ENCODE data around the gene ZNF726.

The ZNF726 gene

DNA sequence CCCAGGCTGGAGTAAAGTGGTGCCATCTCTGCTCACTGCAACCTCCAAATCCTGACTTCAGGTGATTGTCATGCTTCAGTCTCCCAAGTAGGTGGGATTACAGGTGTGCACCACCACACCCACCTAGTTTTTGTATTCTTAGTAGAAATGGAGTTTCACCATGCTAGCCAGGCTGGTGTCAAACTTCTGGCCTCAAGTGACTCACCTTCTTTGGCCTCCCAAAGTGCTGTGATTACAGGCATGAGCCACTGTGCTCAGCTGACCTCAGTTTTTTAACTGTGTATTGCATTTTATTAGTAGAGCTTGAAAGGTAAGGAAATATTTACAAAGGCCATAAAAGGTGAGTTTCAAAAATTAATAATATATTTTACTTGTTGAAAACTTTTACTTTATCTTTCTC is 2.3 kb downstream of the ZNF726 start:
- no peak for TF ChIP-seq ARNTL (CRISPR knock-in tag; IDR thresholded peaks at IDR 0.05; ENCODE audit: borderline replicate concordance, low read depth)
- TF ChIP-seq, protein P1, sequence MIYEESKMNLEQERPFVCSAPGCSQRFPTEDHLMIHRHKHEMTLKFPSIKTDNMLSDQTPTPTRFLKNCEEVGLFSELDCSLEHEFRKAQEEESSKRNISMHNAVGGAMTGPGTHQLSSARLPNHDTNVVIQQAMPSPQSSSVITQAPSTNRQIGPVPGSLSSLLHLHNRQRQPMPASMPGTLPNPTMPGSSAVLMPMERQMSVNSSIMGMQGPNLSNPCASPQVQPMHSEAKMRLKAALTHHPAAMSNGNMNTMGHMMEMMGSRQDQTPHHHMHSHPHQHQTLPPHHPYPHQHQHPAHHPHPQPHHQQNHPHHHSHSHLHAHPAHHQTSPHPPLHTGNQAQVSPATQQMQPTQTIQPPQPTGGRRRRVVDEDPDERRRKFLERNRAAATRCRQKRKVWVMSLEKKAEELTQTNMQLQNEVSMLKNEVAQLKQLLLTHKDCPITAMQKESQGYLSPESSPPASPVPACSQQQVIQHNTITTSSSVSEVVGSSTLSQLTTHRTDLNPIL (CRISPR knock-in tag; IDR thresholded peaks at IDR 0.05; ENCODE audit: low read depth), result no peak
- TF ChIP-seq ESRRG (CRISPR knock-in tag; IDR thresholded peaks at IDR 0.05), result no peak
- TF ChIP-seq, protein P2, sequence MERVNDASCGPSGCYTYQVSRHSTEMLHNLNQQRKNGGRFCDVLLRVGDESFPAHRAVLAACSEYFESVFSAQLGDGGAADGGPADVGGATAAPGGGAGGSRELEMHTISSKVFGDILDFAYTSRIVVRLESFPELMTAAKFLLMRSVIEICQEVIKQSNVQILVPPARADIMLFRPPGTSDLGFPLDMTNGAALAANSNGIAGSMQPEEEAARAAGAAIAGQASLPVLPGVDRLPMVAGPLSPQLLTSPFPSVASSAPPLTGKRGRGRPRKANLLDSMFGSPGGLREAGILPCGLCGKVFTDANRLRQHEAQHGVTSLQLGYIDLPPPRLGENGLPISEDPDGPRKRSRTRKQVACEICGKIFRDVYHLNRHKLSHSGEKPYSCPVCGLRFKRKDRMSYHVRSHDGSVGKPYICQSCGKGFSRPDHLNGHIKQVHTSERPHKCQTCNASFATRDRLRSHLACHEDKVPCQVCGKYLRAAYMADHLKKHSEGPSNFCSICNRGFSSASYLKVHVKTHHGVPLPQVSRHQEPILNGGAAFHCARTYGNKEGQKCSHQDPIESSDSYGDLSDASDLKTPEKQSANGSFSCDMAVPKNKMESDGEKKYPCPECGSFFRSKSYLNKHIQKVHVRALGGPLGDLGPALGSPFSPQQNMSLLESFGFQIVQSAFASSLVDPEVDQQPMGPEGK (CRISPR knock-in tag; IDR thresholded peaks at IDR 0.05; ENCODE audit: borderline replicate concordance), result no peak
- TF ChIP-seq GLIS3 (CRISPR knock-in tag; IDR thresholded peaks at IDR 0.05), result no peak
- TF ChIP-seq, protein P3, sequence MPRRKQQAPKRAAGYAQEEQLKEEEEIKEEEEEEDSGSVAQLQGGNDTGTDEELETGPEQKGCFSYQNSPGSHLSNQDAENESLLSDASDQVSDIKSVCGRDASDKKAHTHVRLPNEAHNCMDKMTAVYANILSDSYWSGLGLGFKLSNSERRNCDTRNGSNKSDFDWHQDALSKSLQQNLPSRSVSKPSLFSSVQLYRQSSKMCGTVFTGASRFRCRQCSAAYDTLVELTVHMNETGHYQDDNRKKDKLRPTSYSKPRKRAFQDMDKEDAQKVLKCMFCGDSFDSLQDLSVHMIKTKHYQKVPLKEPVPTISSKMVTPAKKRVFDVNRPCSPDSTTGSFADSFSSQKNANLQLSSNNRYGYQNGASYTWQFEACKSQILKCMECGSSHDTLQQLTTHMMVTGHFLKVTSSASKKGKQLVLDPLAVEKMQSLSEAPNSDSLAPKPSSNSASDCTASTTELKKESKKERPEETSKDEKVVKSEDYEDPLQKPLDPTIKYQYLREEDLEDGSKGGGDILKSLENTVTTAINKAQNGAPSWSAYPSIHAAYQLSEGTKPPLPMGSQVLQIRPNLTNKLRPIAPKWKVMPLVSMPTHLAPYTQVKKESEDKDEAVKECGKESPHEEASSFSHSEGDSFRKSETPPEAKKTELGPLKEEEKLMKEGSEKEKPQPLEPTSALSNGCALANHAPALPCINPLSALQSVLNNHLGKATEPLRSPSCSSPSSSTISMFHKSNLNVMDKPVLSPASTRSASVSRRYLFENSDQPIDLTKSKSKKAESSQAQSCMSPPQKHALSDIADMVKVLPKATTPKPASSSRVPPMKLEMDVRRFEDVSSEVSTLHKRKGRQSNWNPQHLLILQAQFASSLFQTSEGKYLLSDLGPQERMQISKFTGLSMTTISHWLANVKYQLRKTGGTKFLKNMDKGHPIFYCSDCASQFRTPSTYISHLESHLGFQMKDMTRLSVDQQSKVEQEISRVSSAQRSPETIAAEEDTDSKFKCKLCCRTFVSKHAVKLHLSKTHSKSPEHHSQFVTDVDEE (CRISPR knock-in tag; IDR thresholded peaks at IDR 0.05), result no peak
- TF ChIP-seq ZFP3 (CRISPR knock-in tag; IDR thresholded peaks at IDR 0.05), result no peak
- no peak for TF ChIP-seq OSR1 (CRISPR knock-in tag; IDR thresholded peaks at IDR 0.05)
- ATAC-seq, result no peak

DNA sequence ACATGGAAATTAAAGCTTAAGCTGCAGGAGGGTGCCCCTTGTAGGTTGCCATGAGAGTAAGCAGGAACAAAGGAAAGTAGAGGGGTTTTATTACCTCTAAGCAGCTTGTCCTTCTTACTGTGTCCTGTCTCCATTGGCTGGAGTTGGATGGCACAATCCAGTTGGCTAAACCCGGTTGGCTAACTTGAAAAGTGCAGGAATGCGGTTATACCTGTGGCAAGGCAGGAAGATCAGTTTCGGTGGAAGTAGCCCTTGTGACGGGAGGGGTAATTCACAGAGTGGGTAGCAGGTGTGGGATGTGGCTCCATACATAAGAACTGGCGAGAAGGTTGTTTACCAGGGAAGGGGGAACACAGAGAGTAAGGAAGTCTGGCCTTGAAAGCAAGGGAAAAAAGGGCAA is 3.2 kb downstream of the ZNF726 start:
- ATAC-seq, result no peak
- TF ChIP-seq CSDC2 (CRISPR knock-in tag; IDR thresholded peaks at IDR 0.05) (no peak), TCF4 (CRISPR knock-in tag; IDR thresholded peaks at IDR 0.05; ENCODE audit: borderline replicate concordance) (no peak), SNAI2 (CRISPR knock-in tag; IDR thresholded peaks at IDR 0.05) (no peak), ESRRG (CRISPR knock-in tag; IDR thresholded peaks at IDR 0.05) (no peak), ZFP30 (CRISPR knock-in tag; IDR thresholded peaks at IDR 0.05) (no peak), BACH2 (CRISPR knock-in tag; IDR thresholded peaks at IDR 0.05; ENCODE audit: borderline replicate concordance) (no peak), ISL1 (CRISPR knock-in tag; IDR thresholded peaks at IDR 0.05) (no peak), GLIS3 (CRISPR knock-in tag; IDR thresholded peaks at IDR 0.05) (no peak), OSR1 (CRISPR knock-in tag; IDR thresholded peaks at IDR 0.05) (no peak)
- TF ChIP-seq, protein P4, sequence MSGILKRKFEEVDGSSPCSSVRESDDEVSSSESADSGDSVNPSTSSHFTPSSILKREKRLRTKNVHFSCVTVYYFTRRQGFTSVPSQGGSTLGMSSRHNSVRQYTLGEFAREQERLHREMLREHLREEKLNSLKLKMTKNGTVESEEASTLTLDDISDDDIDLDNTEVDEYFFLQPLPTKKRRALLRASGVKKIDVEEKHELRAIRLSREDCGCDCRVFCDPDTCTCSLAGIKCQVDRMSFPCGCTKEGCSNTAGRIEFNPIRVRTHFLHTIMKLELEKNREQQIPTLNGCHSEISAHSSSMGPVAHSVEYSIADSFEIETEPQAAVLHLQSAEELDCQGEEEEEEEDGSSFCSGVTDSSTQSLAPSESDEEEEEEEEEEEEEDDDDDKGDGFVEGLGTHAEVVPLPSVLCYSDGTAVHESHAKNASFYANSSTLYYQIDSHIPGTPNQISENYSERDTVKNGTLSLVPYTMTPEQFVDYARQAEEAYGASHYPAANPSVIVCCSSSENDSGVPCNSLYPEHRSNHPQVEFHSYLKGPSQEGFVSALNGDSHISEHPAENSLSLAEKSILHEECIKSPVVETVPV (CRISPR knock-in tag; IDR thresholded peaks at IDR 0.05), result no peak

GRCh38 chr19:23925285-23925684 is 10.6 kb downstream of the ZNF726 start:
- no peak for ATAC-seq

More at GRCh38 chr19:23925285-23925684, 10.6 kb downstream of the ZNF726 start:
- TF ChIP-seq, protein P1 (CRISPR knock-in tag; IDR thresholded peaks at IDR 0.05; ENCODE audit: low read depth), result no peak
- TF ChIP-seq, protein P4 (CRISPR knock-in tag; IDR thresholded peaks at IDR 0.05), result no peak
- no peak for TF ChIP-seq TOX (CRISPR knock-in tag; IDR thresholded peaks at IDR 0.05; ENCODE audit: borderline replicate concordance)
- TF ChIP-seq ZNF8 (CRISPR knock-in tag; IDR thresholded peaks at IDR 0.05), result no peak
- TF ChIP-seq ESRRG (CRISPR knock-in tag; IDR thresholded peaks at IDR 0.05), result no peak
- TF ChIP-seq, protein P5, sequence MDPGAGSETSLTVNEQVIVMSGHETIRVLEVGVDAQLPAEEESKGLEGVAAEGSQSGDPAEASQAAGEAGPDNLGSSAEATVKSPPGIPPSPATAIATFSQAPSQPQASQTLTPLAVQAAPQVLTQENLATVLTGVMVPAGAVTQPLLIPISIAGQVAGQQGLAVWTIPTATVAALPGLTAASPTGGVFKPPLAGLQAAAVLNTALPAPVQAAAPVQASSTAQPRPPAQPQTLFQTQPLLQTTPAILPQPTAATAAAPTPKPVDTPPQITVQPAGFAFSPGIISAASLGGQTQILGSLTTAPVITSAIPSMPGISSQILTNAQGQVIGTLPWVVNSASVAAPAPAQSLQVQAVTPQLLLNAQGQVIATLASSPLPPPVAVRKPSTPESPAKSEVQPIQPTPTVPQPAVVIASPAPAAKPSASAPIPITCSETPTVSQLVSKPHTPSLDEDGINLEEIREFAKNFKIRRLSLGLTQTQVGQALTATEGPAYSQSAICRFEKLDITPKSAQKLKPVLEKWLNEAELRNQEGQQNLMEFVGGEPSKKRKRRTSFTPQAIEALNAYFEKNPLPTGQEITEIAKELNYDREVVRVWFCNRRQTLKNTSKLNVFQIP (CRISPR knock-in tag; IDR thresholded peaks at IDR 0.05; ENCODE audit: borderline replicate concordance, low read depth), result no peak
- no peak for TF ChIP-seq CSDC2 (CRISPR knock-in tag; IDR thresholded peaks at IDR 0.05)
- TF ChIP-seq SNAI2 (CRISPR knock-in tag; IDR thresholded peaks at IDR 0.05), result no peak
- no peak for TF ChIP-seq RARB (CRISPR knock-in tag; IDR thresholded peaks at IDR 0.05)

Data from SK-N-SH treated with all-trans-retinoic acid at 6 μM for 48 hours (cell line).